HCT116 (cell line): ENCODE measurements around the gene PRPF6. TPM values are rescaled to one million over a fixed set of nuclear protein-coding genes. Genes with fewer than 3 reads are reported as not detected.

ENCODE experiments used
- ATAC-seq: fragments of 200-7000 bp; cut with Tn5 transposase; 2 replicates; pipeline ENCODE4 v1.9.1; 2020; ENCODE audit warnings: mild to moderate bottlenecking, moderate library complexity
- BruUV-seq: library from RNA; stranded (reverse); fragments of 400-500 nt; replicated peaks from 2 replicates; lab custom pipeline; 2021; lab: Mats Ljungman, UMichigan
- CTCF ChIA-PET: fragments of 300-600 bp; sonication (Branson Sonifier 250); formaldehyde crosslinking; loops from one replicate; lab custom pipeline; 2021; ENCODE audit warnings: antibody characterized with exemption; lab: Charles Lee
- POLR2A ChIA-PET: fragments of 300-600, 350-600 bp; sonication (Branson Sonifier 250); formaldehyde crosslinking; loops from one replicate; lab custom pipeline; 2021; ENCODE audit warnings: antibody characterized with exemption; lab: Charles Lee
- RAD21 ChIA-PET, 2 experiments: fragments of 300-600 bp; sonication (Branson Sonifier 250); formaldehyde crosslinking; loops; one replicate each; lab custom pipeline; 2023; ENCODE audit warnings: low total read pairs in 2 of 2; ENCODE audit not compliant: uncharacterized antibody in 2 of 2, unreplicated experiment in 2 of 2, low non-redundant PET in 1 of 2; lab: Charles Lee
- DNase-seq: peaks from one replicate; pipeline ENCODE4 v3.0.0-alpha.2; 2010; ENCODE audit warnings: low read depth, low spot score
- H2AFZ ChIP-seq: fragments of 200-600 bp; shearing (Covaris generic), sonication (generic); 2 replicates; pipeline ENCODE4 v1.6.1; 2017; ENCODE audit warnings: low read depth, mixed run types, mixed read lengths, antibody characterized with exemption, low read length; ENCODE audit not compliant: poor library complexity, severe bottlenecking
- H3K27ac ChIP-seq: 2 replicates; pipeline ENCODE4 v1.5.1; 2012; ENCODE audit warnings: low read depth, low read length
- H3K27me3 ChIP-seq: fragments of 200-600 bp; sonication (generic); 2 replicates; pipeline ENCODE4 v1.6.1; 2016; ENCODE audit warnings: mixed run types, low read length, mixed read lengths; ENCODE audit not compliant: insufficient read depth
- H3K36me3 ChIP-seq, 2 experiments: fragments of 200-500 bp in 1 of 2; fragments of 200-600 bp in 1 of 2; sonication (Bioruptor generic) in 1 of 2; sonication (generic) in 1 of 2; 2 replicates each; pipeline versions ENCODE4 v1.5.1 to v1.6.1; 2014 to 2016; ENCODE audit warnings: low read length in 2 of 2, inconsistent platforms in 1 of 2, mixed read lengths in 1 of 2, mixed run types in 1 of 2; ENCODE audit not compliant: insufficient read depth in 2 of 2, control insufficient read depth in 1 of 2
- H3K4me1 ChIP-seq, 2 experiments: fragments of 200-600 bp in 1 of 2; sonication (generic) in 1 of 2; 2 replicates each; pipeline versions ENCODE4 v1.5.1 to v1.6.1; 2012 to 2017; ENCODE audit warnings: low read length in 2 of 2, inconsistent platforms in 1 of 2, mild to moderate bottlenecking in 1 of 2, mixed read lengths in 1 of 2, mixed run types in 1 of 2, moderate library complexity in 1 of 2; ENCODE audit not compliant: insufficient read depth in 2 of 2, control insufficient read depth in 1 of 2
- H3K4me2 ChIP-seq: fragments of 200-600 bp; sonication (generic); 2 replicates; pipeline ENCODE4 v1.6.1; 2017; ENCODE audit warnings: mixed run types, low read length, mixed read lengths
- H3K4me3 ChIP-seq, 2 experiments: fragments of 200-600 bp in 1 of 2; sonication (generic) in 1 of 2; replicated peaks in 1 of 2; 2 replicates each; pipeline ENCODE4 v1.5.1; 2011 to 2016; ENCODE audit warnings: low read length in 2 of 2, control low read depth in 1 of 2, low read depth in 1 of 2, mild to moderate bottlenecking in 1 of 2, mixed read lengths in 1 of 2, mixed run types in 1 of 2
- H3K79me2 ChIP-seq: fragments of 200-600 bp; sonication (generic); 2 replicates; pipeline ENCODE4 v1.6.1; 2017; ENCODE audit warnings: mild to moderate bottlenecking, mixed run types, low read length, moderate library complexity, mixed read lengths; ENCODE audit not compliant: insufficient read depth
- H3K9ac ChIP-seq: fragments of 200-600 bp; sonication (generic); 2 replicates; pipeline ENCODE4 v1.6.1; 2016; ENCODE audit warnings: low read length, mixed read lengths
- H3K9me2 ChIP-seq: fragments of 200-600 bp; sonication (generic), shearing (Covaris generic); 2 replicates; pipeline ENCODE4 v1.6.1; 2017; ENCODE audit warnings: mixed run types, mild to moderate bottlenecking, moderate library complexity; ENCODE audit not compliant: insufficient read depth
- H3K9me3 ChIP-seq, 2 experiments: fragments of 200-500 bp in 1 of 2; fragments of 200-600 bp in 1 of 2; sonication (Bioruptor generic) in 1 of 2; sonication (generic) in 1 of 2; 2 replicates each; pipeline ENCODE4 v1.6.1; 2014 to 2017; ENCODE audit warnings: low read length in 2 of 2, mixed read lengths in 2 of 2, inconsistent platforms in 1 of 2, low read depth in 1 of 2, mild to moderate bottlenecking in 1 of 2, mixed run types in 1 of 2, moderate library complexity in 1 of 2; ENCODE audit not compliant: control insufficient read depth in 1 of 2, insufficient read depth in 1 of 2
- H4K20me1 ChIP-seq: fragments of 200-600 bp; sonication (generic), shearing (Covaris generic); 2 replicates; pipeline ENCODE4 v1.6.1; 2017; ENCODE audit warnings: mixed run types, mild to moderate bottlenecking, moderate library complexity; ENCODE audit not compliant: insufficient read depth
- CBX3 ChIP-seq: IDR thresholded peaks from 2 replicates; pipeline ENCODE4 v1.6.1; 2012; ENCODE audit warnings: low read depth
- CEBPB ChIP-seq: IDR thresholded peaks from 2 replicates; pipeline ENCODE4 v1.6.1; 2012; ENCODE audit warnings: low read depth
- CTCF ChIP-seq, 3 experiments: fragments of 200-600 bp in 1 of 3; sonication (generic) in 1 of 3; IDR thresholded peaks in 2 of 3; conservative IDR thresholded peaks in 1 of 3; 2 replicates each; pipeline ENCODE4 v1.5.1; 2012 to 2017; ENCODE audit warnings: low read depth in 2 of 3, low read length in 2 of 3, antibody characterized with exemption in 1 of 3, borderline replicate concordance in 1 of 3, control low read depth in 1 of 3, mild to moderate bottlenecking in 1 of 3, mixed read lengths in 1 of 3, mixed run types in 1 of 3, moderate library complexity in 1 of 3; ENCODE audit not compliant: insufficient read depth in 1 of 3
- EGR1 ChIP-seq: IDR thresholded peaks from 2 replicates; pipeline ENCODE4 v1.6.1; 2012; ENCODE audit warnings: low read depth
- ELF1 ChIP-seq: IDR thresholded peaks from 2 replicates; pipeline ENCODE4 v1.6.1; 2012; ENCODE audit warnings: low read depth, borderline replicate concordance
- EZH2 ChIP-seq: fragments of 200-600 bp; sonication (generic); IDR thresholded peaks from 2 replicates; pipeline ENCODE4 v1.6.1; 2017; ENCODE audit warnings: antibody characterized with exemption, mixed run types
- EZH2phosphoT487 ChIP-seq: fragments of 200-600 bp; IDR thresholded peaks from 2 replicates; pipeline ENCODE4 v1.6.1; 2018; ENCODE audit warnings: antibody characterized with exemption, borderline replicate concordance
- FOSL1 ChIP-seq: IDR thresholded peaks from 2 replicates; pipeline ENCODE4 v1.6.1; 2012; ENCODE audit warnings: low read depth
- JUND ChIP-seq: IDR thresholded peaks from 2 replicates; pipeline ENCODE4 v1.6.1; 2012
- MAX ChIP-seq: IDR thresholded peaks from 2 replicates; pipeline ENCODE4 v1.6.1; 2012
- POLR2A ChIP-seq: IDR thresholded peaks from 2 replicates; pipeline ENCODE4 v1.7.0; 2011; ENCODE audit warnings: borderline replicate concordance; ENCODE audit not compliant: insufficient read depth, insufficient read length; ENCODE audit errors: extremely low read depth
- POLR2AphosphoS5 ChIP-seq: IDR thresholded peaks from 2 replicates; pipeline ENCODE4 v1.6.1; 2011; ENCODE audit warnings: mild to moderate bottlenecking, low read depth, low read length, moderate library complexity
- REST ChIP-seq: IDR thresholded peaks from 2 replicates; pipeline ENCODE4 v1.6.1; 2012; ENCODE audit warnings: low read depth
- SIN3A ChIP-seq: IDR thresholded peaks from 2 replicates; pipeline ENCODE4 v1.6.1; 2012; ENCODE audit warnings: low read depth
- SP1 ChIP-seq: IDR thresholded peaks from 2 replicates; pipeline ENCODE4 v1.6.1; 2012; ENCODE audit warnings: low read depth
- SRF ChIP-seq: IDR thresholded peaks from 2 replicates; pipeline ENCODE4 v1.6.1; 2012; ENCODE audit warnings: low read depth
- TCF7L2 ChIP-seq: IDR thresholded peaks from 2 replicates; pipeline ENCODE4 v1.7.0; 2011; ENCODE audit warnings: borderline replicate concordance, inconsistent platforms; ENCODE audit not compliant: insufficient read depth, insufficient read length; ENCODE audit errors: extremely low read depth
- YY1 ChIP-seq: IDR thresholded peaks from 2 replicates; pipeline ENCODE4 v1.6.1; 2011; ENCODE audit warnings: low read length, low read depth, moderate library complexity, mild to moderate bottlenecking; ENCODE audit not compliant: insufficient replicate concordance; ENCODE audit errors: extremely low read depth
- ZBTB33 ChIP-seq: IDR thresholded peaks from 2 replicates; pipeline ENCODE4 v1.6.1; 2011; ENCODE audit warnings: mild to moderate bottlenecking, low read length, moderate library complexity; ENCODE audit not compliant: insufficient replicate concordance; ENCODE audit errors: extremely low read depth
- ZFX ChIP-seq: fragments of 450-650 bp; IDR thresholded peaks from 2 replicates; pipeline ENCODE4 v1.6.1; 2017
- ZNF274 ChIP-seq: fragments of 200-500 bp; sonication (Bioruptor generic); IDR thresholded peaks from 2 replicates; pipeline ENCODE4 v1.6.1; 2014; ENCODE audit warnings: mild to moderate bottlenecking, low read depth, low read length, inconsistent platforms
- intact Hi-C: fragments of 100-400 bp; cut with micrococcal nuclease; formaldehyde crosslinking; loops from 2 replicates; pipeline ENCODE4 v1.10.0; 2022
- total RNA-seq: library from RNA; stranded (reverse); gene quantifications from one replicate; pipeline ENCODE4 v1.2.1, GENCODE V29; 2021; ENCODE audit not compliant: unreplicated experiment

The PRPF6 gene
- total RNA-seq, 1 experiment from 2014 or later = 74.9 TPM

GRCh38 chr20:63955281-63955826 lies 25.6 kb upstream of the PRPF6 start:
- RAD21 ChIA-PET = no interaction called here
- TF ChIP-seq CEBPB (no peak), REST (no peak), FOSL1 (no peak), SRF (no peak), EZH2 (no peak), SP1 (no peak), TCF7L2 (peak; percentile 47), POLR2A (no peak), ZFX (no peak), CTCF (IDR thresholded peaks at IDR 0.05 in 2 of 3, conservative IDR thresholded peaks at IDR 0.05 in 1 of 3; ENCODE audit: borderline replicate concordance in 1 of 3, insufficient read depth in 1 of 3, low read depth in 2 of 3, low read length in 2 of 3) (peak in 2 of 3 experiments; percentile 42 to 43; a peak in 4 of 6 replicates), ZBTB33 (no peak), YY1 (no peak), ELF1 (no peak), SIN3A (no peak), EGR1 (no peak), ZNF274 (no peak), MAX (no peak), EZH2phosphoT487 (no peak), JUND (no peak), CBX3 (no peak), POLR2AphosphoS5 (peak; percentile 33; the same call in 1 of the 2 replicates)

More at GRCh38 chr20:63955281-63955826, 25.6 kb upstream of the PRPF6 start:
- ChIA-PET POLR2A (no interaction called here), CTCF (no interaction called here)
- no peaks in the 10 kb centered on the region for H4K20me1 ChIP-seq
- DNase-seq (no peak), ATAC-seq (peak; percentile 18; the same call in 1 of the 2 replicates)
- H3K9me3 ChIP-seq = no peaks in the 10 kb centered on the region
- H3K9me2 ChIP-seq = no peaks in the 10 kb centered on the region
- H2AFZ ChIP-seq = no peak overlapping the region
- H3K79me2 ChIP-seq = peaks cover 58% of the 10 kb centered on the region
- peaks cover 17 to 60% of the 10 kb centered on the region in 2 experiments; a peak in 3 of 4 replicates for H3K4me1 ChIP-seq
- H3K4me2 ChIP-seq = peak overlapping the region; percentile 96
- H3K27ac ChIP-seq = peak overlapping the region; percentile 99
- no peaks in the 10 kb centered on the region for H3K27me3 ChIP-seq
- no peaks in the 10 kb centered on the region; a peak in 1 of 4 replicates for H3K36me3 ChIP-seq
- no TSS peak for BruUV-seq
- intact Hi-C loops = loop anchor here (5.0 kb wide), 1 partner anchor 258 kb away; the partner anchor contains the start of gene TNFRSF6B
- H3K4me3 ChIP-seq = peak overlapping the region; percentile 90 to 96
- peak overlapping the region; percentile 96 for H3K9ac ChIP-seq
